Thoracic aorta (tissue), 2 donors: ENCODE results near the gene BORCS6. TPM values are rescaled to one million over a fixed set of nuclear protein-coding genes. Genes with fewer than 3 reads are reported as not detected.

ENCODE experiments used
- ATAC-seq: fragments of 150-250 bp; one replicate; pipeline ENCODE4 v1.8.0; 2017; ENCODE audit warnings: low read depth; ENCODE audit not compliant: insufficient number of reproducible peaks, low FRiP score
- DNase-seq: peaks from one replicate; pipeline ENCODE4 v3.0.0-alpha.2; 2020; ENCODE audit warnings: low spot score
- H3K27ac ChIP-seq, 2 donors: fragments of 200-600 bp; sonication (generic); 1 replicate in 1 of 2; 2 replicates in 1 of 2; pipeline ENCODE4 v1.5.1; 2016; ENCODE audit warnings: mild to moderate bottlenecking in 2 of 2, moderate library complexity in 2 of 2
- H3K27me3 ChIP-seq: fragments of 200-600 bp; sonication (generic); replicated peaks from 2 replicates; pipeline ENCODE4 v1.6.0; 2016; ENCODE audit warnings: mild to moderate bottlenecking; ENCODE audit not compliant: insufficient read depth
- H3K36me3 ChIP-seq: fragments of 200-600 bp; sonication (generic); one replicate; pipeline ENCODE4 v1.5.1; 2016
- H3K4me1 ChIP-seq, 2 donors: fragments of 200-600 bp; sonication (generic); 1 replicate in 1 of 2; 2 replicates in 1 of 2; pipeline versions ENCODE4 v1.5.1 to v1.6.0; 2016; ENCODE audit warnings: low read depth in 2 of 2, mild to moderate bottlenecking in 1 of 2; ENCODE audit not compliant: control insufficient read depth in 1 of 2
- H3K4me3 ChIP-seq: fragments of 200-600 bp; sonication (generic); 2 replicates; pipeline ENCODE4 v1.5.1; 2016; ENCODE audit warnings: mild to moderate bottlenecking
- H3K9me3 ChIP-seq: fragments of 200-600 bp; sonication (generic); 2 replicates; pipeline ENCODE4 v1.5.1; 2016
- CTCF ChIP-seq: fragments of 200-600 bp; sonication (generic); IDR thresholded peaks from one replicate; pipeline ENCODE4 v1.5.1; 2019; ENCODE audit warnings: antibody characterized with exemption
- total RNA-seq, 2 donors: library from RNA; depleted of rRNA; stranded (reverse); fragments of >200 nt; gene quantifications; one replicate each; pipeline versions ENCODE4 v1.1.0 to v1.2.3, GENCODE V29; 2016

Gene BORCS6
- total RNA-seq, 2 donors from 2014 or later = 11.9 to 13.8 TPM

GRCh38 chr17:8188263-8188839 is 1.6 kb downstream of the BORCS6 start:
- Histone ChIP-seq H3K27ac (peak overlapping the region; percentile 91 to 95), H3K4me1 (peaks cover 20 to 36% of the 10 kb centered on the region in 2 donors), H3K9me3 (no peaks in the 10 kb centered on the region), H3K4me3 (peak overlapping the region; percentile 73), H3K27me3 (no peaks in the 10 kb centered on the region), H3K36me3 (no peaks in the 10 kb centered on the region)
- DNase-seq (no peak), ATAC-seq (no peak)
- TF ChIP-seq CTCF = no peak

DNA sequence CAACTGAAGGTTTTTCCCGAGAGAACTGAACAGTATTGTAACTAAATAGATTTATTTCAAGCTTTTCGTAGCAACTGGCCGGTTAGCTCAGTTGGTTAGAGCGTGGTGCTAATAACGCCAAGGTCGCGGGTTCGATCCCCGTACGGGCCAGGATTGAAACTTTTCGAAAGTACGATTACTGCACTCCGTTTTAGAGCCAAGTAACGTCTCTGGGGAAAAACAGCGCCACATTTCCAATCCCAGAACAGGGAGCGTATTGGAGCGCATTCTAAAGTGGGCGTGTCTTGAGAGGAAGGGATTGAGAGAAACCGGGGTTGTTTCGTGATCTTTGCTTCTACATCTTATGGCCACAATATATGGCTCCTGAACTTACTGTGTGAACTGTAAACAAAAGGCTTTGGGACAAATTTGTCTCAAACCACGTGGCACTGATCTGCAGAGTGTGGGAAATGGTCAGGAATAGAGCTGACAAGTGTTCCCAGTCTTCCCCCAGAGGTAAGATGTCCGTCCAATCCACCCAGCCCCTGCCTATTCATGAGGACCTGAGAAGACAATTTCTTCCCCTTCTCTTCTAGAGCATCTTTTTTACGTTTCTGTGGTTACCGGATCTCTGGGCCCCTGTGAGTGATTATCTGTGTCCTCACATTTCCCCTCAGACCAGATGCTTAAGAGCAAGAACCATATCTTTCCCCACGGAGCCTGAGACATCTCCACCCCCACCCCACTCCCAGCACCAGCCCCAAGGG is 2.3 kb downstream of the BORCS6 start:
- Histone ChIP-seq H3K4me1 (peaks cover 18 to 34% of the 10 kb centered on the region in 2 donors), H3K27ac (peak overlapping the region; percentile 91 to 95), H3K4me3 (peak overlapping the region; percentile 73), H3K36me3 (no peaks in the 10 kb centered on the region), H3K27me3 (no peaks in the 10 kb centered on the region), H3K9me3 (no peaks in the 10 kb centered on the region)
- peak; percentile 49 for ATAC-seq
- TF ChIP-seq CTCF = no peak
- peak; percentile 94 for DNase-seq

DNA sequence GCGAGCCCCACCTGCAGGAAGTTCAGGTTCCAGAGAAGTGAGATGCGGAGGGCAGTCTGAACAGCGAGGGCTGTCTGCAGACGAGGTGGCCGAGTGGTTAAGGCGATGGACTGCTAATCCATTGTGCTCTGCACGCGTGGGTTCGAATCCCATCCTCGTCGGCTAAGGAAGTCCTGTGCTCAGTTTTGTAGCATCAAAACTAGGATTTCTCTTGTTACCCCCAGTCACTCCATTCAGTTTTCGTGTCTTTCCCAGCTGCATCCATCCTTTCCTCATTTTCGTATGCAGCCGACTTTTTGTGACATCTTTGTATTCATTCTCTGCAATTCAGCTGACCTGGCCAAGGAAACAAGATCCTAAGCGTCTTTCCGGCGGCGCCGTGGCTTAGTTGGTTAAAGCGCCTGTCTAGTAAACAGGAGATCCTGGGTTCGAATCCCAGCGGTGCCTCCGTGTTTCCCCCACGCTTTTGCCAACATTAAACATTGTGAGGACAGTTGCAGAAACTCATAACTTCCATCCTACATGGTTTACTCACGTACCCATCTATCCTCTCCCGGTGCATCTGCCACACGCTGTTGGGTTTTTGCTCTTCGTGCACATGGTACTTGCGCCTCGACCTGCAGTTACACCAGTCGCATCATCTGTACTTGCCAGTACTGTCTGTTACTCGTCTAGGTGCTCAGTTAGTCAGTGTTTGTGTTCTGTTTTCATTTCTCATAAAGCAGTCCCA is 3.0 kb downstream of the BORCS6 start:
- H3K27ac ChIP-seq = peak overlapping the region; percentile 88 to 91
- peak overlapping the region; percentile 73 for H3K4me3 ChIP-seq
- ATAC-seq = peak; percentile 40
- H3K27me3 ChIP-seq = no peaks in the 10 kb centered on the region
- peak; percentile 81 for DNase-seq
- H3K36me3 ChIP-seq = no peaks in the 10 kb centered on the region
- no peaks in the 10 kb centered on the region for H3K9me3 ChIP-seq
- no peak for TF ChIP-seq CTCF
- H3K4me1 ChIP-seq = peaks cover 16 to 29% of the 10 kb centered on the region in 2 donors

GRCh38 chr17:8186446-8186786 is 3.6 kb downstream of the BORCS6 start:
- DNase-seq = no peak
- peak overlapping the region; percentile 88 to 91 for H3K27ac ChIP-seq
- no peaks in the 10 kb centered on the region for H3K36me3 ChIP-seq
- no peaks in the 10 kb centered on the region for H3K27me3 ChIP-seq
- peak overlapping the region; percentile 73 for H3K4me3 ChIP-seq
- ATAC-seq = no peak
- H3K9me3 ChIP-seq = no peaks in the 10 kb centered on the region
- H3K4me1 ChIP-seq = peaks cover 11 to 24% of the 10 kb centered on the region in 2 donors
- TF ChIP-seq CTCF = no peak
